C1 segment of cervical spinal cord (tissue), 14 donors: ENCODE results near the gene ARFIP1.
"Not testable (repeated sequence)": the region's sequence is repeated elsewhere in the genome, so short reads cannot be mapped to it uniquely, and the experiment has no call there.

Experiments used
- DNase-seq, 14 donors: peaks; one replicate each; lab custom pipeline; 2025; lab: John Stamatoyannopoulos, UW

ARFIP1 gene

GRCh38 chr4:152896811-152897210 is 117.1 kb downstream of the ARFIP1 start:
- DNase-seq: peak in 1 of 14 donors; percentile 20

- DNase-seq: not testable (repeated sequence)
Measured at GRCh38 chr4:152898133-152898532, 118.4 kb downstream of the ARFIP1 start.

DNA sequence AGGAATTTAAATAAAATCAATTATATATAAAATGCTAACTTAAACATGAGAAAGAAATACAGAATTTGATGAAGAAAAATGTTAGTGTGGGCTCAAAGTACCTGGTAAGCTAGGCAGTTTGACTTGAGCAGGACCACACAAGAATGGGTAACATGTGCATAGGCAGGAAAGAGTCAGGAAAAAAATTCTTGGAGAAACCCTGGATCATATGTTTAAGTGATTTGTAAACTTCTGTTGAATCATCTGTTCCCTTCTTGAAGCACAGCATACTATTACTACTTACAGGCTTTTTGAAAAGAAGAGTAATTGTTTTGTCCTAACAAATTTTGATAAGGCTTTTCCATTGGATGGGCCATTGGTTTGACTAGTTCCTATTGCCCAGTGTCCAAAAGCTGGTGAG is 118.9 kb downstream of the ARFIP1 start:
- no peak for DNase-seq

- no peak for DNase-seq
Measured at GRCh38 chr4:152900395-152900794, 120.6 kb downstream of the ARFIP1 start.

DNA sequence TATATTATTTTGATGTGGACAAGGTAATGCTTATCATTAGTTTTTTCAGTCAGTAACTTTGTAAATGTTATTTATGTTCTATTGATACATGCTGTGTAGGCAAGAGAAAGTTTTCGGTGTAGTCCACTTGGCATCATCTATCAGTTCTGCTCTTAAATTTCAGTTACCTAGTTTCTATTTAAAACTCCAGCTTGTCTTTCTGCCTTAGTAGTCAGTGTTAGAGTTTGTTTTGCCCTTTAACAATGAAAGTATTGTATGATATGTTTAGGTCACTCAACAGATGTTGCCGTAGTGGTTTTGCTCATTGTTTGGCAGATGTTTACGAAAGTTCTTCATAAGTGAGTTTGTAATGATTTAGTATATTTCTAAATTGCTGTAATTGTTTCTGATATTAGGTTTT is 121.5 kb downstream of the ARFIP1 start:
- no peak for DNase-seq

DNA sequence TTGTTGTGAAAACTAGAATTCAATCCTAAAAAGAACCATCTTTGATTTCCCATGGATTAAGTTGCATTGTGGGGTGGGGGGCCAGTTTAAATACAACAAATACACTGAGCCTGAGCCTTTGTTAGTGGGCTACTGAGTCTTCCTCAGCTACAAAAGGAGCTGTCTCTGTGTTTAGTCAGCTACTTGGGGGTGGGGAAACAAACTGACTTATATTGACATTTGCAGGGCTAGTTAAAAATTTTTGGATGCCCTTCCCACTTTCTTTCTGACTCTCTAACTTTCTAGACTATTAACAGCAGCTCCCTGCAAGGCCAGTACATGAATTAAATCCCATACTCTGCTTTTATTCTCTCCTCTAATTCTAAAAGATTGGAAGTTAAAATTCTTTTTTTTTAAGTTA is 123.9 kb downstream of the ARFIP1 start:
- no peak for DNase-seq

- no peak for DNase-seq
Measured at GRCh38 chr4:152909901-152910300, 130.1 kb downstream of the ARFIP1 start.

DNA sequence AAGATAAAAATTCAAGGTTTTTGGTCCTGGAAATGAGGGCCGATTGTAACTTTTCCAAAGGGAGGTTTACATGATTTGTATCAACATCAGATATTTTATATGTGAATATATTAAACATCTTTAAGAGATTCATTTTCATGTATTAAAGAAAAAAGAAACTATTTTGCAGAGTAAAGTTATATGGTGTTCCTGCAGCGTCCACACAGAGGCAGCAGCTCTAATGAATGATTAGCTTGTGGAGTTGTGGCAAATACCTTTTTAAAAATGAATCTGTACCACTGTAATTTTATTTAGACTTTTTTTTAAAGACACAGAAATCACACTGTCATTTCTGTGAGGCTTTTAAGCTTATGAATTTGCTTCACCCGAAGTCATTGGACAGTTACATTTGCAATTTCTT is 130.8 kb downstream of the ARFIP1 start:
- DNase-seq: no peak

DNA sequence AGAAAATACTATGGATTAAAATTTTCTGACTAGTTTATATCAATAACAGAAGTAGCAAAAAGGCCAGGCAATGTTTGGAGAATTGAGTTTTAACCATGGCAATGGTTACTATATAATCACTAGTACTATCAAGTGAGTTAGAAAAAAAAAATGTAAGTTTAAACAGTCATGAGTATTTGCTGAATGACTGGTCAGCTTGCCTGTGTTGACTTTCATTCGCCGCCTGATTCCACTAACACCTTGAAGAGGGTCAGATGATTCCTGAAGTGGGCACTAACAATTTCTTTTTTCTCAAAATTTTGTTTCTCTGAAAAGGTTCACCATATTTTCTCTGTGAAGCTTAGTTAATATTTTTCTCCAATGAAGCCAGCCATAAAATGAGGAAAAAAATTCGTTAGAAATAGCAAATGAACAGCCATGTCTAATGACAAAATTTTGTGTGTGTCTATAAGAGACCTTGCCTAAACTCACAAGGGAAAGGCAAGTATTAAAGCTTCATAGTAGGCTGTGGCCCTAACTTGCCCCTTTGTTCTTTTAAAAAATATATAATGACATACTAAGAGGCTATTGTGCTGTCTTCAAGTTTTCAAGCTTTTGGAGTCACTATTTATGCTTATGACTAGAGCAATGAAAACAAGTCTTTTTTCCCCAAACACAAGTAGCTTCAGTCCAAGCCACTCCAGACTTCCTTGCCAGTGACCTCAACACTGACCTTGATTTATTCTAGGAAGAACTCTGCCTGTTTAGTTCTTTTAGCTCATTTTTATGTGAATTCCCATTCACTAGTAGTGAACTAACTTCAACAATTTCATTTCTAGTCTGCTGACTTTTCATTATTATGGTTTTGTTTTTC is 138.0 kb downstream of the ARFIP1 start:
- DNase-seq: no peak

DNA sequence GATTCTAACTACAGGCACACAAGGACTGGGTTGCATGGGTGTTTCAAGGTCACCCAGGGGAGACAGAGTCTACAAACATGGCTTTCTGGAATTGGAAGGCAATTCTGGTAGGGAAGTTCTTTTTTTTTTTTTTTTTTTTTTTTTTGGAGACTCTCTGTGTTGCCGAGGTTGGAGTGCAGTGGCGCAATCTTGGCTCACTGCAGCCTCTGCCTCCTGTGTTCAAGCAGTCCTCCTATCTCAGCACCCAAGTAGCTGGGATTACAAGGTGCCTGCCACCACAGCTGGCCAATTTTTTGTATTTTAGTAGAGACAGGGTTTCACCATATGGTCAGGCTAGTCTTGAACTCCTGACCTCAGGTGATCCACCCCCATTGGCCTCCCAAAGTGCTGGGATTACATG is 140.1 kb downstream of the ARFIP1 start:
- no peak for DNase-seq

GRCh38 chr4:152920768-152921167 is 141.0 kb downstream of the ARFIP1 start:
- DNase-seq: no peak

DNA sequence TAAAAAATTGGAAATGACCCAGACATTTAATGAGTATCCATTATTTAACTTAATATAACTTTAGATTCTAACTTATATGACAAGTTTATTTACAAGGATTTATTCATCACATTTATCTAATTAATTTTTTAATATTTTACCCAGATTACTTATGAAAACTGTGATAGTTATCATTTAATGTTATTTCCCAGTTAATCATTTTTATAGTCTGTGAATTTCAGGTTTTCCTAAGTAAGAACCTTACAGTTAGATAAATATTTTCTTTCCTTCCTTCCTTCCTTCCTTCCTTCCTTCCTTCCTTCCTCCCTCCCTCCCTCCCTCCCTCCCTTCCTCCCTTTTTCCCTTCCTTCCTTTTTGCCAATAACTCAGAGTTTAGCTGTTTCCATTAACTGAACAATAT is 141.5 kb downstream of the ARFIP1 start:
- no peak for DNase-seq

GRCh38 chr4:152925851-152926250 is 146.1 kb downstream of the ARFIP1 start:
- no peak for DNase-seq

- DNase-seq: no peak
Measured at GRCh38 chr4:152926959-152927358, 147.2 kb downstream of the ARFIP1 start.

DNA sequence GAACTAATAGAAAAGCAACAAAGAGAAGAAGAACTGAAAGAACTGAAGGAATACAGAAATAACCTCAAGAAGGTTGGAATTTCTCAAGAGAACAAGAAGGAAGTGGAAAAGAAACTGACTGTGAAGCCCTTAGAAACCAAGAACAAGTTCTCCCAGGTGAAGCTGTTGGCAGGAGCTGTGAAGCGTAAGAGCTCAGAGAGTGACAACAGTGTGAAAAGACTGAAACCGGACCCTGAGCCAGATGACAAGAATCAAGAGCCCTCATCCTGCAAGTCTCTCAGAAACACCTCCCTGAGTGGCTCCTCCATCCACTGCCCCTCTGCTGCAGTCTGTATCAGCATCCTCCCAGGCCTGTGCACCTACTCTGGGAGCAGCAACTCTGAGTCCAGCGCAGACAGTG is 148.0 kb downstream of the ARFIP1 start:
- DNase-seq: no peak

GRCh38 chr4:152928286-152928685 is 148.5 kb downstream of the ARFIP1 start:
- DNase-seq: no peak

GRCh38 chr4:152929888-152930287 is 150.1 kb downstream of the ARFIP1 start:
- DNase-seq: no peak

DNA sequence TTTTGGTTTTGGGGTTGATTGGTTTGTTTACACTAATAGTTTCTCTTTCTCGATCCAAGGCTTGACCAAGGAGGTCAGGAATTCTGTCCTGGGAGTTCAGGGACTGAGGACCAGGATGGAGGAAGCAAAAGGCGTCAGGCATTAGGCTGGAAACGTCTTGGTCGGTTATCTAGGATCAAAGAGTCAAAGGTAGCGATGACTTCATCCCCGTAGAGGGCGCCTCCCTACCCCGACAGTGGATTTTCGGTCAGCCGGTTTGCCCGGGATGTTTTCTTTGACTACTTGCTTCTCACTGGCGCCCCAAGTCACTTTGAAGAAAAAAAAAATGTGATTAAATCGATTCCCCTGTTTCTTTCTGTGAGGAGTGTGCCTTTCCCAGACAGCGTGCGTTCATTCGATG is 155.4 kb downstream of the ARFIP1 start:
- DNase-seq: no peak

DNA sequence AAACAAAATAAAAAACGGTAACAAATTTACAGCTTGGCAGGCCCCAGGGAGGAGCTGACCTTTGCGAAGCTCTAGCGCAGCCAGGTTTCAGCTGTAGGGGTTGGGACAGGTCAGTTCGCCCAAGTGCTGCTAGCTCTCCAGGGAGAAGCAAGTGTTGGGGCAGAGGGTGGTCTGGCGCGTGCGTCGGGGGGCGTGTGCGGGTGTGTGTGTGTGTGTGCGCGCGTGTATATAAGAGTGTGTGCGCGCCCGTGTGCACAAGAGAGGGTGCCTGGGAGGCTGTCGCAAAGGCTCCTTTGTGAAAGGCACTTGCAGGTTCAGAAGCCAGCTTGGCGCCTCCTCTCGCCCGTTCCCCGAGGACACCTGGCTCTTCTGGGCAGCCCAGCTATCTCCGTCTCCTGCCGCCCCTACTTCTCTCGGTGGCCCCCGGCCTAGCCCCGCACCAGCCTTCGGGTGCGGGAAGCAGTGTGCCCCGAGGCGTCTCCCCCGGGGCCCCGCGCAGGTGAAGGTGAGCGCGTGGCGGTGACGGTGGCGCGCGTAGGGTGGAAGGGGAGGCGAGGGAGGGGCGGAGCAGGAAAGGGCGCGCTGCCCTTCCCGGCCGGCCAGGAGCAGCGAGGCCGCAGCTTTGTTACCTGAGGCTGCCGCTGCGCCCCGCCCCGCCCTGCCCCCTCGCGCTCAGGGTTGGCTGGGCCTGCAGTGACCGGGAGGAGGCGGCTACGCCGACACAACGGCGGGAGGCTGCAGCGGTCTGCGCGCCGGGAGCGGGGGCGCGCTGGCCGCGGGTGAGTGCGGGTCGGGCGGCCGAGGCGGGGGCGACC is 156.1 kb downstream of the ARFIP1 start, which contains the start of gene FHDC1:
FHDC1 (plus strand) TSS at position 693 of the 815 bp plus-strand sequence. CDS start 6,735 bp downstream, outside the sequence.
- peak in 2 of 14 donors; percentile 26 to 65 for DNase-seq

DNA sequence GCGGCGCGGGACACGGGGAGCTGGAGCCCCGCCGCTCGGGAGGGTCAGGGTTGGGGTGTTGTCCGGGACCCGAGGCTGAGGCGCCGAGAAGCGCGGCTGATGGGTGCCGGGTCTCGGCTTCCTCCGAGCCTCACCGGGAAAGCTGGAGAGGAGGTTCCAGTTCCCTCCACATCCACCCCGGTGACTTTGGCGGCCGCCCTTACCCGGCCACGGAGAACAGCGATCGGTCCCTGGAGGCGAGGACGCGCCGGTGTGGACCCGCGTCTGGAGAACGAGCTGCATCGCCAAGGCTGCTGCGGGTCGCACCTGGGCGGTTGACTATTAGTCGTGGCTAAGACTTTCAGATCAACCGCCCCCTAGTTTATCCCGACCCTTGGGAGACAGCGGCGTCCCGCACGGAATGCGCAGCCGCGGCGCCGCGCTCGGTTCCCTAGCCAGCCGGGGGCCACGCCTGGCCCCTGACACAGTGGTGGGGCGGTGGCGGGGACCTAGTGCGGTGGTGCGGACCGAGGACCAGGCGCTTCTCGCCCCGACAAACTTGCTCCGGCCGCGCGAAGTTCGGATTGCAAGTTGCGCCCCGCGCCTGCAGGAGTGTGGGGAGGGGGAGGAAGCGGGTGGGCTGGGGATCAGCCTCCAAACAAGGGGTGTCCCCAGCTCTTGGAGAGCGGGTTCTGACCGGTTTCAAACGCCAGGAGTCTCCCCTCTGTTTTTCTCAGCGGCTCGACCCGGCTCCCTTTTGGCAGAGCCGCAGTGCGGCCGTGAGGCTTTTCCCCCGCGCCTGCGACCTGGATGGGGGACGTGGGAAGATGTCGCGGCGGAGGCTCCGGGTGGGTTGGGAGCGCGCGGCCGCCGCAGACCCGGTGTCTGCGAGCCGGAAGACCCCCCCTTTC is 156.9 kb downstream of the ARFIP1 start:
- peak in 2 of 14 donors; percentile 31 to 58 for DNase-seq
